ENCODE measurements around the gene MLYCD.
"Not testable (repeated sequence)": the region's sequence is repeated elsewhere in the genome, so short reads cannot be mapped to it uniquely, and the experiment has no call there.

MLYCD gene

DNA sequence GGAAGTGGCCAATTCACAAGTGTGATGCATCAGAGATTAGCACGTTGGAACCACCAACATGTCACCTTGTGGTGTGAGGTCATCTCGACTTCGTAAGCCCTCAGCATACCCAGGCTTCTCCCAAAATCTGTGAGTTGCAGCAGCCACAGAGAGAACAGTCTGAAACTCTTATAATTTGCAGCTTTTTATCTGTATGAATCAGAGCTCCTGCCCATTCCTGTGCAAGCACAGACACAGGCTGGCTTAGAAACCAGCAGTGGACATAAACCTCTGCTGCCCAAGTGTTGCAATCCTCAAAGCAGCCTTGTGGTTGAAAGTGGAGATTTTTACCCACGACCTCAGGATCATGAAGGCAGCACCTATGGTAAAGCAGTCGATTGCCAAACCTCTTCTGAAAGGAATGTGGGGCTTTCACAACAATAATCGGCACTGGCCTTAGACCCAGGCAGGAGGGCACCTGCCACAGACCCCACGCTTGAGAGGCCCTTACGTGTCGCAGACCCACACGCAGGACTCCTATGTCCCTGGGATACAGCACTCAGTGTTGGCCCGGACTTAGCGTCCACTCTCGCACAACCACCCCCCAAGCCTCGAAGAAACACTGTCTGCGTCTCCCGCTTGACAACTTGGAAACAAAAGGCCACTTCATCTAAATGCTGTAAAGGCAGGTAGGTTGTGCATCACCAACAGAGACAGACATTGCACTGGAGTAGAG, 29.6 kb downstream of the MLYCD start:
- DNase-seq: no peak

GRCh38 chr16:83929811-83930555, 31.1 kb downstream of the MLYCD start:
- no peak for DNase-seq

- DNase-seq: no peak
Measured at GRCh38 chr16:83930730-83931500, 32.0 kb downstream of the MLYCD start.

DNA sequence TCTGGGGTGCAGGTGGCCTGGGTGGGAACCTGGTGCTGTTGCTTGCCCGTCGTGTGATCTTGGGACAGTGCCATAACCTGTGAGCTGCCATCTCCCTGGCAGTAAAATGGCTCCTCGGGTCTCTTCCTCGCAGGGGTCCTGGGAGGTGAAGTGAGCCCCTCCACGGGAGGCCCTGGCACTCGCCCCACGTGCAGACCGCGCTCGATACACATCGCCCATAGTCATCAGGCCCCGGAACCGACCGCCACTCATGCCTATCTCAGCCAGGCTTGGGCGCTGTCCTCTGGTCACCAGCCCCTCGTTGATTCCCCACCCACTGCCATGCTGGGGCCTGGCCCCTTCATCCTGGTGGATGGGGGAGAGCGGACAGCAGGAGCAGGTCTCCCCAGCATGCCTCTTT, 32.6 kb downstream of the MLYCD start:
- DNase-seq: no peak

- no peak for DNase-seq
Measured at GRCh38 chr16:83932304-83932703, 33.4 kb downstream of the MLYCD start.

- no peak for DNase-seq
Measured at GRCh38 chr16:83932955-83933673, 34.2 kb downstream of the MLYCD start.

DNA sequence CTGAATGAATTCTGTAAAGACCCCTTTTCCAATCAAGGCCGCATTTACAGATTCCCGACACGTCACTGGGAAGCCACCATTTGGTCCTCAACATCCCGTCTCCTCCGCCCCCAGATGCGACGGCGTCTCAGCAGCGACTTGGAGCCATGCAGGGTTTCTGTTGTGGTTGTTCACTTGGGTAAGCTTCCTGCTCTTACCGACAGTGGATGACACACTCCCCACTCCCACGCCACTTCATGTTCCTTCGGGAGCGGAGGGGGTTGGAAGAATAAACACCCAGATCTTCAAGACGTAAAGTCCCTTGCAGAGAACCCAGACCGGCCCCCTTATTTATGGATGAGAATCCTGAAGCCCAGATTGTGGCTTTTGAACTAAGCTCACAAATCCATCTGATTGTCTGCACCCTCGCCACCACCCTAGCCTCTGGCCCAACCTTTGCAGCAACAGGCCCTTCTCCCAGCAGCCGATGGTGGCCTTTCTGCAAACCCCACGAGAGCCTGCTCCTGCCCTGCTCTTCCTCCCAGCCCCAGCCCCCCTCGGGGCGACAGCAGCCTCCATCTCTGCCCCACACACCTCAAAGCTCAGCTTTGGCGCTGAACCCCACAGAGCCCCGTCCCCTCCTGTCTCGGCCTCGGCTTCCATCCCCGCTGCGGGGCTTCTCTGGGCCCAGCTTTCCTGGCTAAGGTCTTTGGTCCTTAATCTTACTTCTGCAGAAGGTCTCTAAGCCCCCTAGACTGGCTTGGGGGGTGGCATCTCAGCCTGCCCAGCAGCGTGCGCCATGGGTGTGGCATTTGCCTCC, 35.2 kb downstream of the MLYCD start:
- DNase-seq: no peak

GRCh38 chr16:83934684-83934977, 35.7 kb downstream of the MLYCD start:
- DNase-seq: no peak

DNA sequence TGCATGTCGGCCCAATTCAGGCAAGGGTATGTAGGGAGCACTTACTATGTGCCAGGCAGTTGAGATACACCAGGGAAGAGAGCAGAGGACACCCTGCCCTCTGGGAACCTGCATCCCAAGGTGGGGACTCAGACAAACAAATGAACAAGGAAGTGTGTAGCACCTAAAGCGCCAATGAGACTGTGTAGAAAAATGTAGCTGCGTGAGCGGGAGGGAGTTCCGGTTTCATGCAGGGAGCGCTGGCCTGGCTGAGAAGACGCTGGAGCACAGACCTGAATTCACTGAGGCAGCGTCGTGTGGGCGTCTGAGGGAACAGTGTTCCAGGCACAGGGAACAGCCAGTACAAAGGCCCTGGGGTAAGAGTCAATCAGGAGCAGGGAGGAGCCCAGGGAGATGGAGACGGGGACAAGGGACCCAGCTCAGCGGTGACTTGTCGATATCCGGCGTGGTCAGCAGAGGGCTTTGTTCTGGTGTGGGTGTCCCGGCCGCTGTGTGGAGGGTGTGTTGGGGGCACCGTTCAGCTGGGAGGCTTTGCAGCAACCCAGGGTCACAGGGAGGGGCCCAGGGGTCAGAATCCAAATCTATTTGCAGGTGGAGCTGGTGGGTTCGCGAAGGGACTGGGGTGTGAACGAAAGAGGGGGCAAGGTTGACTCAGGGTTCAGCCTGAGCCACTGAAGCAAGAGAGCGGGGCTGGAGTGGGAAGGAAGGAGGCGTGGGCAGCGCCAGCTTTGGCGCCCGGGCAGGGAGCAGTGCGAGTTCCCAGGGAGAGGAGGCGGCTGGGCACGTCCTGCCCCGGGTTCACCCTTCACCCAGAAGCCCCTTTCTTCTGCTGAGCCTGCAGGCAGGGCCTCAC, 36.3 kb downstream of the MLYCD start:
- DNase-seq: no peak

DNA sequence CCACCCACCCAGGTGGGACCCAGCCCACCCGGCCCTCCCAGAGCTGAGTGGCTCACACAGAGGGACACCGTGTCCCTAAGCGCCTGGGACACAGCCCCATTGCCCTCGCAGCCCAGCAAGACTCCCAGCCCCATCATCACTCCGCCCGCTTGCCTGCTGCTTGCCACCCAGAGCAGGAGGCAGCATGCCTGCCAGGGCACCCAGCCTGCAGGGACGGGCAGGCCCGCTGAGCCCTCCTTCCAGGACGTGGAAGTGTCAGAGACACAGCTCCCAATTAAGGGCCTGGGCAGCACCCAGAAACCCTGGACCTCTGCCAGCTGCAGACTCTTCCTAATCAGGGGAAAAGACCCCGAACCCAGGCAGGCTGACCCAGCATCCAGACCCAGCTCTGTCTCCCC, 36.9 kb downstream of the MLYCD start:
- DNase-seq: no peak

DNA sequence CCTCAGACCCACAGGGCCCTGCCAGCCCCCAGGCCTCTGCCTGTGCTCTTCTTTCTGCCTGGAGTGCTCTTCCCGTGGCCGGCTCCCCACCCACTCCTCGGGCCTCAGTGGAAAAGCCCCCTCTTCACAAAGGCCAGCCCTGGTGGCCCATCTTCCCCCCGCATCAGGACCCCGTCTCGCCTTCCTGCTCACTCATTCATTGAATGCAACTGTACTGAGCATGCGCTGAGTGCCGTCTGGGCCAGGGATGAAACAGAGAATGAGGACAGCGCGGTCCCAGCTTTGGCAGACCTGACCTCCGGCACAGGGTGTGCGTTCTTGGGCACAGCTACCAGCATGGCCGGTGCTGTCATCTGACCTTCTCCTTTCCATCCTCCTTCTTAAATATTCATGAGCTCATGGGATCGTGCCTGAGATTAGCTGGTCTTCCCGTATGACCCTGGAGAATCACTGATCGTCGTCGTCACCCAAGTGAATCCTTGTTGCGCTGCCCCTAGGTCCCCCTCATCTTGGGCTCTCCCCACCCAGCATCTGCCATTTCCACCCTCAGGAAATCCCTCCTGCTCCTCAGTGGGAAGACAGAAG, 37.8 kb downstream of the MLYCD start:
- no peak for DNase-seq

DNA sequence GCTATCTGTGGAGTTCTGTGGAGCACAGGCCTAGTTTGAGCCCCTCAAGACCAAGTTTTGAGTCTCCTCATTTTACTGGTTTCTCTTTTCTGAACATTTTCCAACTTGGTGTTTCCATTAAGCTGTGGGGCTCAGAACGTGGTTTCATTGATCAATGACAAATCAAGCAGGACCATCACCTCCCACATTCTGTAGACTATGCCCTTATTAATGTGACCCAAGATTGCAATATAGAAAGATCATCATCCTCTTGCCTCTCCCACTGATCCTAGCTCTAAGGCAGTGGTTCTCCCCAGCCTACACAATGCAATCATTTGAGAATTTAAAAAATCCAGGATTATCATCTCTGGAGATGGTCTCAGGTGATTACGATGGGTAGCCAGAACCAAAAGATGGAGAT, 38.4 kb downstream of the MLYCD start:
- DNase-seq: no peak

DNA sequence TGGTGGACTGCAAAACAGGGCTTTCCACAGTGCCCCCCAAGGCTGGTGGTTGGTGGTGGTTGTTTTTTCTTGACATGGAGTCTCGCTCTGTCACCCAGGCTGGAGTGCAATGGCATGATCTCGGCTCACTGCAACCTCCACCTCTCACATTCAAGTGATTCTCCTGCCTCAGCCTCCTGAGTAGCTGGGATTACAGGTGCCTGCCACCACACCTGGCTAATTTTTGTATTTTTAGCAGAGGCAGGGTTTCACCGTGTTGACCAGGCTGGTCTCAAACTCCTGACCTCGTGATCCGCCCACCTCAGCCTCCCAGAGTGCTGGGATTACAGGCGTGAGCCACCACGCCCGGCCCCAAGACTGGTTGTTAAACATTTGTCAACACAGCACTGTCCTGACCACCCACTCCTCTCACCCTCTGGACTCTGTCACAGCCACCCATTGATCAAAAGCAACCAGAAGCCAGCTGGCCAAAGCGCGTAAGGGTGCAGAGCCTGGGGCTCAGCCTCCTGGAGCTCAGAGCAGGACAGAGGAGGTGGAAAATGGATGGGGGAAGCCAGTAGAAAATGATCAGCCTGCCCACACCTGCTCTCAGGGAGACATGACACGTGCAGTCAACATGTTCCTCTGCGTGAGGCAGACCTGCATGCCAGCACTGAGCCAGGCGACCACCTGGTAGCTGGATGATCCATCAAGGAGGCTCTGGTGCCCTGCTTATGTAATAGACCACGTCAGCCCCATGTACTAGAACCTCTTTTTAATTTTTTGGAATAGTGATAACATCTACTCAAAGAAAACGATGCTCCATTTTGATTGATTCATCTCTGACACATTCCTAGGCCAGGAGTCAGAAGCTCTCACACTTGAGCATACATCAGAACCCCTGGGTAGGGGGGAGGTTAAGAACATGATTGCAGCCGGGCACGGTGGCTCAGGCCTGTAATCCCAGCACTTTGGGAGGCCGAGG, 39.3 kb downstream of the MLYCD start:
- no peak for DNase-seq

DNA sequence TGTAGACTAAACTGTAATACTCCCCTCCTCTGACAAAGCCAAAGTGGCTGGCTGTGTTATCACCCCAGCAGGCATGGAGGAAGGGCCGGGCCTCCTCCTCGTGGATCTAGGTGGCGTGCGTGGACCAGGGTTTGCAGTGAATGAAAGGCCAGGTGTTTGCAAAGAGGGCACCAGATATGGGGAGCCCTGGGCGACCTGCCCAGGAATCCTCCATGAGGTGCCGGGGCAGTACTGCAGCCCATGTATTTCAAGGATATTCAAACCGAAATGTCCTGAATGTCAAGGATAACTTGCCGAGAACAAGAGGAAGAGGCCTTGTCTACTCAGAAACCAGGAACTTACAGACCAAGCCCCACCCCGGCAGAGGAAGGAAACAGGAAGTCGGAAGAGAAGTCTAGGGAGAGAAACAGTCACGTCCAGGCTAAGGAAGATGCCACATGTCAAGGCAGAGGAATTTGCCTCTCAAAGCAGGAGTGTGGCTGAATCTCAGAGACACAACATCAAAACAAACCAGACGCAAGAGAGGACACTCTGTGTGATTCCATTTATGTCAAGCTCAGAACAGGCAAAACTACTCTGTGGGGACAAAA, 40.4 kb downstream of the MLYCD start:
- no peak for DNase-seq

GRCh38 chr16:83940119-83940518, 41.2 kb downstream of the MLYCD start:
- DNase-seq: no peak

GRCh38 chr16:83940630-83941378, 41.9 kb downstream of the MLYCD start:
- DNase-seq: no peak

- not testable (repeated sequence) for DNase-seq
Measured at GRCh38 chr16:83941546-83941945, 42.6 kb downstream of the MLYCD start.

- no peak for DNase-seq
Measured at GRCh38 chr16:83942074-83942473, 43.2 kb downstream of the MLYCD start.
